ENCODE results near the gene SPO11.

- TF ChIP-seq CTCF (conservative IDR thresholded peaks at IDR 0.05; ENCODE audit: low read length) (no peak), EZH2phosphoT487 (IDR thresholded peaks at IDR 0.05; ENCODE audit: borderline replicate concordance) (no peak)
Observed at GRCh38 chr20:57327820-57328219, 1.8 kb upstream of the SPO11 start.

All from Loucy (cell line).